Breast epithelium (tissue), 4 donors: ENCODE data around the gene LYPD4. TPM values are rescaled to one million over a fixed set of nuclear protein-coding genes. Genes with fewer than 3 reads are reported as not detected.

Experiments used
- DNase-seq, 2 donors: peaks; one replicate each; pipeline ENCODE4 v3.0.0-alpha.2; 2019; ENCODE audit warnings: low spot score in 2 of 2
- H3K27ac ChIP-seq, 2 donors: fragments of 200-600 bp; sonication (generic) in 1 of 2; one replicate each; pipeline ENCODE4 v1.5.1; 2016 to 2019; ENCODE audit warnings: mild to moderate bottlenecking in 1 of 2
- H3K27me3 ChIP-seq, 2 donors: fragments of 200-600 bp; sonication (generic) in 1 of 2; one replicate each; pipeline versions ENCODE4 v1.5.1 to v1.6.0; 2017 to 2019; ENCODE audit warnings: control low read depth in 1 of 2, mild to moderate bottlenecking in 1 of 2
- H3K36me3 ChIP-seq: fragments of 200-600 bp; one replicate; pipeline ENCODE4 v1.5.1; 2019
- H3K4me1 ChIP-seq, 2 donors: fragments of 200-600 bp; sonication (generic); one replicate each; pipeline ENCODE4 v1.5.1; 2016 to 2019; ENCODE audit warnings: control low read depth in 1 of 2
- H3K4me3 ChIP-seq, 3 donors: fragments of 200-600 bp; sonication (generic); 1 replicate in 2 of 3; 2 replicates in 1 of 3; pipeline ENCODE4 v1.5.1; 2016 to 2019; ENCODE audit warnings: mild to moderate bottlenecking in 3 of 3, moderate library complexity in 2 of 3
- H3K9me3 ChIP-seq, 2 donors: fragments of 200-600 bp; sonication (generic) in 1 of 2; one replicate each; pipeline ENCODE4 v1.5.1; 2016 to 2019; ENCODE audit warnings: control low read depth in 1 of 2
- POLR2A ChIP-seq: fragments of 450-650 bp; IDR thresholded peaks from one replicate; pipeline ENCODE4 v1.6.1; 2016; ENCODE audit warnings: antibody characterized with exemption, mild to moderate bottlenecking, moderate library complexity
- POLR2AphosphoS5 ChIP-seq, 3 donors: sonication (generic); formaldehyde crosslinking; IDR thresholded peaks; one replicate each; pipeline ENCODE4 v1.6.1; 2017; ENCODE audit warnings: antibody characterized with exemption in 3 of 3
- intact Hi-C: fragments of 100-400 bp; cut with DNase I; formaldehyde crosslinking; loops from one replicate; pipeline ENCODE4 v1.15.1; 2023; ENCODE audit warnings: low total_unique reads
- total RNA-seq, 3 donors: library from RNA; depleted of rRNA; stranded (reverse); fragments of >200 nt; gene quantifications; one replicate each; pipeline ENCODE4 v1.1.0, GENCODE V29; 2016
- TF ChIP-seq, protein P1 (sequence below), 3 donors: fragments of 450-650 bp; IDR thresholded peaks; one replicate each; pipeline ENCODE4 v1.5.1; 2016 to 2017; ENCODE audit warnings: antibody characterized with exemption in 3 of 3, mild to moderate bottlenecking in 3 of 3, moderate library complexity in 3 of 3

Gene LYPD4
- total RNA-seq, 3 donors from 2014 or later = not detected

DNA sequence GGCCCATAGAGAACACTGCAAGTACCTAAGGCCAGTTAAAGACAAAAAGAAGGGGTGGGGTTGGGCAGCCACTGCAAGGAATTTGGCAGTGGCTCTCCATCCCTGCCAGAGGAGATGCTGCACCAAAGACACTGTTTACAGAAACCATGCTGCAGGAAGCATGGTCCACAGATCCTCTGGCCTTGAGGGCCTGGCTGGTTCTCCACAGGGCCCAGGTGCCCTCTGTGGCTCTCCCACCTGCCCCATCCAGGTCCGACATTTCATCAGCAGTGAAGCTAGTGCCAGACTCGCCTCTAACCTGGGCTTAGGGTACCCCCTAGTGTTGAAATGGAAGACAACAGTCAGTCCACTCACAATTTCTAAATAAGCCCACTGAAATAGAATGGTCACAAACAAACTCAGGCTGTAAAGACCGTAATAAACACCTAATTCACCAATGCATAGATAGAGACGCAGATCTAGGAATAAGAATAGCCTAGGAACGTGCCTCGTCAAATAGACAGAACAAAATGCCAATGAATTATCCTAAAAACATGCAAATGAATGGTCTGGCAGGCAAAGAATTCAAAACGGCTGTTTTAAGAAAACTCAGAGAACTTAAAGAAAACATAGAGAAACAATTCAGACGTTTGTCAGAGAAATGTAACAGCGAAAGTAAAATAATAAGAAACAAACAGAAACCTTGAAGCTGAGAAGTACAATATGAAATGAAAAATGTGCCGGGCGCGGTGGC lies 23.3 kb downstream of the LYPD4 start:
- no peak for DNase-seq
- Histone ChIP-seq H3K27me3 (no peaks in the 10 kb centered on the region), H3K4me3 (no peak overlapping the region), H3K4me1 (no peaks in the 10 kb centered on the region), H3K9me3 (no peaks in the 10 kb centered on the region), H3K36me3 (no peaks in the 10 kb centered on the region), H3K27ac (no peak overlapping the region)
- no peak for TF ChIP-seq POLR2AphosphoS5 (IDR thresholded peaks at IDR 0.05)
- TF ChIP-seq, protein P1, sequence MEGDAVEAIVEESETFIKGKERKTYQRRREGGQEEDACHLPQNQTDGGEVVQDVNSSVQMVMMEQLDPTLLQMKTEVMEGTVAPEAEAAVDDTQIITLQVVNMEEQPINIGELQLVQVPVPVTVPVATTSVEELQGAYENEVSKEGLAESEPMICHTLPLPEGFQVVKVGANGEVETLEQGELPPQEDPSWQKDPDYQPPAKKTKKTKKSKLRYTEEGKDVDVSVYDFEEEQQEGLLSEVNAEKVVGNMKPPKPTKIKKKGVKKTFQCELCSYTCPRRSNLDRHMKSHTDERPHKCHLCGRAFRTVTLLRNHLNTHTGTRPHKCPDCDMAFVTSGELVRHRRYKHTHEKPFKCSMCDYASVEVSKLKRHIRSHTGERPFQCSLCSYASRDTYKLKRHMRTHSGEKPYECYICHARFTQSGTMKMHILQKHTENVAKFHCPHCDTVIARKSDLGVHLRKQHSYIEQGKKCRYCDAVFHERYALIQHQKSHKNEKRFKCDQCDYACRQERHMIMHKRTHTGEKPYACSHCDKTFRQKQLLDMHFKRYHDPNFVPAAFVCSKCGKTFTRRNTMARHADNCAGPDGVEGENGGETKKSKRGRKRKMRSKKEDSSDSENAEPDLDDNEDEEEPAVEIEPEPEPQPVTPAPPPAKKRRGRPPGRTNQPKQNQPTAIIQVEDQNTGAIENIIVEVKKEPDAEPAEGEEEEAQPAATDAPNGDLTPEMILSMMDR (IDR thresholded peaks at IDR 0.05) = peak in 2 of 3 donors; percentile 47 to 49
- intact Hi-C loops = no loop called here

- Histone ChIP-seq H3K9me3 (no peaks in the 10 kb centered on the region), H3K27me3 (peaks cover 0 to 3% of the 10 kb centered on the region in 2 donors), H3K27ac (no peak overlapping the region), H3K4me3 (no peak overlapping the region), H3K36me3 (no peaks in the 10 kb centered on the region), H3K4me1 (no peaks in the 10 kb centered on the region)
- TF ChIP-seq POLR2AphosphoS5 (IDR thresholded peaks at IDR 0.05) (no peak), POLR2A (no peak)
- TF ChIP-seq, protein P1 (IDR thresholded peaks at IDR 0.05) = no peak
- intact Hi-C loops = no loop called here
- DNase-seq = no peak
Observed at GRCh38 chr19:41816761-41817160, 27.7 kb downstream of the LYPD4 start.

DNA sequence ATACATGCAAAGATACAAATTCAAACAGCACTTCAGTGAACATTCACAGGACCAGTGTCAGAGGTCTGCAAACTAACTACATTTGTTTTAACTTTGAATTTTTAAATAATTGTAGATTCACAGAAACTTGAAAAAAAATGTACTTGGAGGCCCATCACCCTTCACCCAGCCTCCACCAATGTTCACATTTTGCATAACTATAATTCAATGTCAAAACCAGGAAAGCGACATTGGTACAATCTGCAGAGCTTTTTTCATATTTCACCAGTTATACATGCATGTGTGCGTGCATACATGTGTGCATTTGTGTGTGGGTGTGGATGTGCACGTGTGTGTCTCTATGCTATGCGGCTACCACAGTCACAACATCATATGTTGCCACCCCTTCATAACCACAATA lies 29.2 kb downstream of the LYPD4 start:
- Histone ChIP-seq H3K4me1 (no peaks in the 10 kb centered on the region), H3K36me3 (no peaks in the 10 kb centered on the region), H3K9me3 (no peaks in the 10 kb centered on the region), H3K27ac (no peak overlapping the region), H3K4me3 (no peak overlapping the region), H3K27me3 (peaks cover 0 to 6% of the 10 kb centered on the region in 2 donors)
- TF ChIP-seq POLR2AphosphoS5 (IDR thresholded peaks at IDR 0.05) (no peak), POLR2A (no peak)
- TF ChIP-seq, protein P1 (IDR thresholded peaks at IDR 0.05) = no peak
- no peak for DNase-seq
- intact Hi-C loops = no loop called here

DNA sequence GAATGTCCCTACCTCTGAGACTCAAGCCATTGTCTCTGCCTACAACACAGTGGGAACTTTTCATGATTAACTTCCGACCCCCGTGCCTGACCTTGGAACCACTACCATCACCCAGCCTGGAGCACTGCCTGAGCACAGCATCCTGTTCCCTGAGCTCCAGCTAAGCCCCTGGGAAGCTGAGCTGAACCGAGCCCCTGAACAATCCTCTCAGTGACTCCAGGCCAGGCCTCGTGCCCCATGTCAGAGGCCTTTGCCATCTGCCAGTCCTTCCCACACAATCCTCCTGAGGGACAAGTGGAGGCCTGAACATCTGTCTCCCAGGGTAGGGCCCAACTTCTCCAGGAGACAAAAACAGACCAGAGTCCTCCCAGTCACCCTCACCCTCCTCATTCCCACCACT lies 30.6 kb downstream of the LYPD4 start:
- Histone ChIP-seq H3K4me3 (no peak overlapping the region), H3K9me3 (no peaks in the 10 kb centered on the region), H3K36me3 (no peaks in the 10 kb centered on the region), H3K27ac (no peak overlapping the region), H3K27me3 (peaks cover 0 to 12% of the 10 kb centered on the region in 2 donors), H3K4me1 (no peaks in the 10 kb centered on the region)
- TF ChIP-seq POLR2AphosphoS5 (IDR thresholded peaks at IDR 0.05) (no peak), POLR2A (no peak)
- TF ChIP-seq, protein P1 (IDR thresholded peaks at IDR 0.05) = no peak
- intact Hi-C loops = no loop called here
- DNase-seq = no peak

- Histone ChIP-seq H3K4me3 (no peak overlapping the region), H3K4me1 (no peaks in the 10 kb centered on the region), H3K36me3 (no peaks in the 10 kb centered on the region), H3K27me3 (peaks cover 0 to 12% of the 10 kb centered on the region in 2 donors), H3K27ac (no peak overlapping the region), H3K9me3 (no peaks in the 10 kb centered on the region)
- no peak for DNase-seq
- intact Hi-C loops = no loop called here
- TF ChIP-seq POLR2AphosphoS5 (IDR thresholded peaks at IDR 0.05) (no peak), POLR2A (no peak)
- TF ChIP-seq, protein P1 (IDR thresholded peaks at IDR 0.05) = no peak
Observed at GRCh38 chr19:41811981-41812380, 32.5 kb downstream of the LYPD4 start.
